Psoas muscle (tissue), 8 donors: ENCODE results near the gene MICB. TPM values are rescaled to one million over a fixed set of nuclear protein-coding genes. Genes with fewer than 3 reads are reported as not detected.

Source experiments
- ATAC-seq, 4 donors: fragments of 200-7000 bp; cut with Tn5 transposase; one replicate each; pipeline ENCODE4 v1.9.1; 2020; ENCODE audit warnings: moderate library complexity in 3 of 4, mild to moderate bottlenecking in 2 of 4
- DNase-seq, 2 donors: peaks; one replicate each; pipeline ENCODE4 v3.0.0-alpha.2; 2020
- H3K27ac ChIP-seq: fragments of 200-600 bp; one replicate; pipeline ENCODE4 v1.8.0; 2022
- H3K27me3 ChIP-seq, 3 donors: fragments of 200-600 bp in 1 of 3; one replicate each; pipeline versions ENCODE4 v1.6.1 to v1.8.0; 2013 to 2022; ENCODE audit warnings: low read length in 2 of 3, mild to moderate bottlenecking in 2 of 3, moderate library complexity in 1 of 3; ENCODE audit not compliant: insufficient read depth in 3 of 3
- H3K36me3 ChIP-seq, 2 donors: fragments of 200-600 bp in 1 of 2; one replicate each; pipeline versions ENCODE4 v1.6.1 to v1.8.0; 2013 to 2022; ENCODE audit warnings: low read depth in 1 of 2, mild to moderate bottlenecking in 1 of 2, moderate library complexity in 1 of 2; ENCODE audit not compliant: insufficient read depth in 1 of 2
- H3K4me1 ChIP-seq: fragments of 200-600 bp; one replicate; pipeline ENCODE4 v1.8.0; 2022
- H3K4me3 ChIP-seq: fragments of 200-600 bp; one replicate; pipeline ENCODE4 v1.8.0; 2022; ENCODE audit warnings: mild to moderate bottlenecking
- H3K9me3 ChIP-seq: fragments of 200-600 bp; one replicate; pipeline ENCODE4 v1.8.0; 2022
- WGBS, 3 donors: extraction: QIAGEN DNeasy Blood & Tissue Kit; methylation state at CpG; one replicate each; pipeline versions ENCODE4 v1.1.6 to v1.1.7; 2013; 5-methylcytosine and 5-hydroxymethylcytosine counted together
- intact Hi-C, 2 donors: fragments of 100-400 bp; cut with DNase I; formaldehyde crosslinking; loops; one replicate each; pipeline versions ENCODE4 v1.11.0 to v1.14.2; 2022
- polyA plus RNA-seq, 3 donors: library from polyadenylated mRNA; stranded (reverse); fragments of 200-250 nt; gene quantifications; one replicate each; pipeline ENCODE4 v1.2.3, GENCODE V29; 2013
- total RNA-seq, 4 donors: library from RNA; stranded (reverse); fragmentation: NEBNext Ultra II Directional in 2 of 4; extraction: Animal tissue kit (Norgen Biotek cat#: 25700) in 2 of 4; gene quantifications; one replicate each; pipeline versions ENCODE4 v1.2.1 to v1.2.4, GENCODE V29; 2021 to 2023
- TF ChIP-seq, protein P1 (sequence below): fragments of 200-600 bp; IDR thresholded peaks from one replicate; pipeline ENCODE4 v1.8.0; 2022; ENCODE audit warnings: antibody characterized with exemption
- donor health status: healthy with polysubstance abuse.
- donor health status: DM: no; HTN: no; CAD: no; lungs with moderate emphysema.
- donor health status: Bipolar disorder and iron deficiency.
- donor health status: healthy.
- donor health status: DM: yes; HTN: yes; CAD: no.
- donor health status: DM: no; HTN: no; CAD: no.
- donor health status: DM: no; HTN: no; CAD: no.
- donor health status: DM: yes; HTN: yes; CAD: no.

The MICB gene
- total and polyA plus RNA-seq, 7 donors = 0.25 to 1.0 (median 0.65) TPM

DNA sequence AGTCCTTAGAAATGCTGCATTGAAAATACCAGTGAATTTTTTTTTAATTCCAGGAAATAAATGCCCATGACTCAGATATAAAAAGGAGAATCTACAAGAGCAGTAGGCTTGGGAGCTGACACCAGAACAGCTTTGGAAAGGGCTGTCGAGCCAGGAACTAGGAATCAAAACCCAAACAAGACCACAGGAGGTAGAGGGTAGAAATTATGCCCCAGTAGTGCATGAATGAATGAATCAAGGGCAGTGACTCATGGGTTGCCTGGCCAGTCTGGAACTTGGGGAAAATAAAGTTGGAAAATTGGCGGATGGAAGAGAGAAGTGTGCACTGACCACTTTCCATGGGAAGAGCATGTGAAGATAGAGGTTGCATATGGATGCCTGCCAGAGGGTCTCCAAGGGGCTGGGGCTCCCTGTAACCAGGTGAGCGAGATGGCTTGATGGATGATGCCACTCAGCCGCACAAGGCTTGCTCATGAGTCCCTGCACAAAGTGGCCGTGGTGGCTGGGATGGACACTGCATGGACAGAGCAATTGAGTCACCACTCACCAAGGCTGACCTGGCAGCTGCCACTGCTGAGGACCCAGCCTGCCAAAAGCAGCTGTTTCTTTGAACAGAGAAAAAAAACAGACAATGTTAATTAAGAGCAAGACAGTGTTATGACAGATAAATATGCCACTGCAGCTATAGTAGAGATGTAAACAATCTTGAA, 15.7 kb downstream of the MICB start:
- H3K4me3 ChIP-seq = no peak overlapping the region
- no peak for ATAC-seq
- H3K9me3 ChIP-seq = no peaks in the 10 kb centered on the region
- TF ChIP-seq, protein P1, sequence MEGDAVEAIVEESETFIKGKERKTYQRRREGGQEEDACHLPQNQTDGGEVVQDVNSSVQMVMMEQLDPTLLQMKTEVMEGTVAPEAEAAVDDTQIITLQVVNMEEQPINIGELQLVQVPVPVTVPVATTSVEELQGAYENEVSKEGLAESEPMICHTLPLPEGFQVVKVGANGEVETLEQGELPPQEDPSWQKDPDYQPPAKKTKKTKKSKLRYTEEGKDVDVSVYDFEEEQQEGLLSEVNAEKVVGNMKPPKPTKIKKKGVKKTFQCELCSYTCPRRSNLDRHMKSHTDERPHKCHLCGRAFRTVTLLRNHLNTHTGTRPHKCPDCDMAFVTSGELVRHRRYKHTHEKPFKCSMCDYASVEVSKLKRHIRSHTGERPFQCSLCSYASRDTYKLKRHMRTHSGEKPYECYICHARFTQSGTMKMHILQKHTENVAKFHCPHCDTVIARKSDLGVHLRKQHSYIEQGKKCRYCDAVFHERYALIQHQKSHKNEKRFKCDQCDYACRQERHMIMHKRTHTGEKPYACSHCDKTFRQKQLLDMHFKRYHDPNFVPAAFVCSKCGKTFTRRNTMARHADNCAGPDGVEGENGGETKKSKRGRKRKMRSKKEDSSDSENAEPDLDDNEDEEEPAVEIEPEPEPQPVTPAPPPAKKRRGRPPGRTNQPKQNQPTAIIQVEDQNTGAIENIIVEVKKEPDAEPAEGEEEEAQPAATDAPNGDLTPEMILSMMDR = no peak
- no peaks in the 10 kb centered on the region for H3K36me3 ChIP-seq
- no peaks in the 10 kb centered on the region for H3K4me1 ChIP-seq
- DNase-seq = no peak
- intact Hi-C loops = no loop called here
- H3K27ac ChIP-seq = no peak overlapping the region
- 51 to 59% (median 55%) methylated on average over 5 of the region's 5 CpGs for WGBS, 3 donors
- peaks cover 0 to 3% (median 2%) of the 10 kb centered on the region in 3 donors for H3K27me3 ChIP-seq

DNA sequence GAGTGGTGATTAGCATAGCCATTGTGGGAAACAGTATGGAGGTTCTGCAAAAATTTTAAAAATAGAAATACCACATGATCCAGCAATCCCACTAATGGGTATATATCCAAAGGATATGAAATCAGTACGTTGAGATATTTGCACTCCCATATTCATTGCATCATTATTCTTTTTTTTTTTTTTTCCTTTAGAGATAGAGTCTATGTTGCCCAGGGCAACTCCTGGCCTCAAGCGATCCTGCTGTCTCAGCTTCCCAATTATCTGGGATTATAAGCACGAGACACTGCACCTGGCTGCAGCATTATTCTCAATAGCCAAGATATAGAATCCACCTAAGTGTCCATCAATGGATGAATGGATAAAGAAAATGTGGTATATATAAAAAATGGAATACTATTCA, 23.9 kb downstream of the MICB start:
- Histone ChIP-seq H3K4me1 (no peaks in the 10 kb centered on the region), H3K9me3 (no peaks in the 10 kb centered on the region), H3K36me3 (no peaks in the 10 kb centered on the region), H3K27ac (no peak overlapping the region), H3K4me3 (no peak overlapping the region), H3K27me3 (peaks cover 0 to 3% (median 0%) of the 10 kb centered on the region in 3 donors)
- intact Hi-C loops = no loop called here
- ATAC-seq = no peak
- WGBS, 3 donors = 72 to 76% (median 75%) methylated on average over 3 of the region's 3 CpGs
- TF ChIP-seq, protein P1 = no peak
- DNase-seq = no peak

DNA sequence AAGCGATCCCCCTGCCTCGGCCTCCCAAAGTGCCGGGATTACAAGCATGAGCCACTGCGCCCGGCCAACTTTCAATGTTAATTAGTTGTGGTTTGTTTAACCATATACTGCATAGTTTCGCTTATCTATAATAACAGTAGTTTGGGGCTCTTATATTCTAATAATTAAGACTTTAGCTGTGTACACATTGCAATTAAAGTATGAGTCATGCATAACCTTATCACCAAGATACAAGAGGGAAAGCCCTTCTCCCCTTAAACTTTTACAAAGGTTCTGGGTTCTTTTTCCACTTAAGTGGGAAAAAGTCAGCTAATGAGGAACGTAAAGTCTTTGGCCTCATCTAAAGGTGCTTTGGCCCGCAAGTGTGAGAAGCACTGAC, 27.6 kb downstream of the MICB start:
- intact Hi-C loops = no loop called here
- TF ChIP-seq, protein P1 = no peak
- ATAC-seq (no peak), DNase-seq (no peak)
- H3K9me3 ChIP-seq = no peaks in the 10 kb centered on the region
- H3K4me1 ChIP-seq = no peaks in the 10 kb centered on the region
- 68 to 74% (median 72%) methylated on average over 8 of the region's 8 CpGs for WGBS, 3 donors
- peaks cover 0 to 12% of the 10 kb centered on the region in 2 donors for H3K36me3 ChIP-seq
- H3K27ac ChIP-seq = no peak overlapping the region
- no peak overlapping the region for H3K4me3 ChIP-seq
- no peaks in the 10 kb centered on the region for H3K27me3 ChIP-seq

DNA sequence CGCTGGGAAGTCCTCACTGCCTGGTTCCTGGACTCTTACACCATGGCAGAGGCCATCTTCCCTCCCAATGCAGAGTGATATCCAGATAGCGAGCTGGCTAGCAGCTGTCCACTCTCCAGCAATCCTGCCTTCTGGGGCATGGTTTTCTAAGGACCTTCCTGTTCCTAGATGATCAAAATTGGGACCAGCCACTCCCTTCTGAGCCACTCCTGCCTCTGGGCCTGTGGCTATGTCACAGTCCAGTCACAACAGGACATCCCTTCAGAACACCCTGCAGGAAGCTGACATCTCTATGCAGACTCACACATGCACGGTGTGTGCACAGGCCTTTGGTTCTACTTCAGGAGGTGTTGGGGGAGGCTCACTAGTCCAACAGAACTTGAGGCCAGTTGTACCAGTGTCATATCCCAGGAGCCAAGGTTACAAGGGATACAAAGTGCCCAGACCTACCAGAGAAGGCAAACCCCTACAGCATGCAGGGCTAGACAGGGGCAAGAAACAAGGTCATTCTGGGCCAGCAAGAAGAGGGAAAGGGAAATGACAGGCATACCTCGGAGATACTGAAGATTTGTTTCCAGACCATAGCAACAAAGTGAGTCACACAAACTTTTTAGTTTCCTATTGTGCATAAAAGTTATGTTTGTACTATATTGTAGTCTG, 28.1 kb downstream of the MICB start:
- Histone ChIP-seq H3K27ac (no peak overlapping the region), H3K4me3 (no peak overlapping the region), H3K27me3 (no peaks in the 10 kb centered on the region), H3K9me3 (no peaks in the 10 kb centered on the region), H3K36me3 (peaks cover 0 to 17% of the 10 kb centered on the region in 2 donors), H3K4me1 (no peaks in the 10 kb centered on the region)
- intact Hi-C loops = no loop called here
- DNase-seq = no peak
- no peak for ATAC-seq
- TF ChIP-seq, protein P1 = no peak
- WGBS, 3 donors = 62 to 66% (median 66%) methylated on average over 4 of the region's 4 CpGs
